GM19328 (cell line): ENCODE results near the gene FER1L5.

Experiments used
- ATAC-seq: cut with Tn5 transposase; IDR thresholded peaks from one replicate; pipeline ENCODE4 v1.9.1; 2021; ENCODE audit warnings: mild to moderate bottlenecking, moderate library complexity; ENCODE audit not compliant: unreplicated experiment

The FER1L5 gene

DNA sequence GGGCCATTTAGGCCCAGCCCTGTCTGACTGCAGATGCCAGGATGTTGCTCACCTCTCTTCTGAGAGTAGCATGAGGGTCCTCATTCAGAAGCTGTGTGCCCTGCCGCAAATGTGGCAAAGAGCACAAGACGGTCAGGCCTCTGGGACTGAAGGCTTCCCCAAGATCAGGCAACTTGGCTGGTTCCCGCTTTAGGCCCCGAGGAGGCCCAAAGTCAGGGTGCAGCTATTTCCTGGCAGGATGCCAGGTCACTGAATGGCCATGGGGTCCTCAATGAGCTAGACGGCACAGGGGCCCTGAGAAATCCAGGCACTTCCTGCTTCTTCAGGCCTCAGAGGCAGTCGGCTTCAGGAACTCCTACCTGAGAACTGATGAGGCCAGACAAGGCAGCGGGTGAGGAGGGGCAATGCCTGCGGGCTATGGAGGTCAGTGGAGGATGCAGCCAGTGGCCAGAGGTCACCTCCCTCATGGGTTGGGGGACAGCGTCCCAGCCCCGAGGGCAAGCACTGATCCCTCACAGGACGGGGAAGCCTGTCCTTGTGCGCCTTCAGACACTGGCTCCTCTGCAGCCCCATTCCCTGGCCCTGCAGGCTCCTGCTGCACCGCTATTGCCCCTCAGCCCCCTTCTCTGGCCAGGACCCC, 52.4 kb downstream of the FER1L5 start:
- ATAC-seq, result no peak

DNA sequence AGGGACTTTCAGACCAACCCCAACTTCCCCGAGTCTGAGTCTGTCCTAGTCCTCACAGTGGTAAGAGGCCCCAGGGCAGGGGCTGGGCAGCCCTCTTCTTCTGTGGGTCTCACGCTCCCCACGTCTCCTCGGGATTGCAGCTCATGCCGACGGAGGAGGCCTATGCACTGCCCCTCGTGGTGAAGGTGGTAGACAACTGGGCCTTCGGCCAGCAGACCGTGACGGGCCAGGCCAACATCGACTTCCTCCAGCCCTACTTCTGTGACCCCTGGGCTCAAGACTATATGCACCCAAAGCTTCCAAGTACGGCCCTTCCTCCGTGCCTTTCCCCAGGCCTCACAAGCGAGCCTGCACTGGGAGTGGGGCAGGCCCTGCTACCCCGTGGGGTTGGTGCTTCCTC, 53.0 kb downstream of the FER1L5 start:
- no peak for ATAC-seq

DNA sequence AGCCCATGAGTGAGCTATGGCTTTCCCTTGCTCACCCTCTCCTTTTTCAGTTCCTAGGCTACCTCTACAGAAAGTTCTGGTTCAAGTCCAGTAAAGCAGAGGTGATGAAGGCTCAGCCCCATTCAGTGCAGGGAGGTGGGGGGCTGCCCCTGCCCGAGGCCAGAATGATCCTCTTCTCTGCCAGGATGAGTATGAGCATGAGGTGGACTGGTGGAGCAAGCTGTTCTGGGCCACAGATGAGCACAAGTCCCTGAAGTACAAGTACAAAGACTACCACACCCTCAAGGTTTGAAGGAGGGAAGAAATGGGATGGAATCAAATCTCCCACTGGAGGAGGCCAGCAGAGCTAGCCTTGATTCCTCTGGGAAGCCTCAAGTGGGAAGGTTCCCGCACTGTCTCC, 54.9 kb downstream of the FER1L5 start:
- no peak for ATAC-seq

DNA sequence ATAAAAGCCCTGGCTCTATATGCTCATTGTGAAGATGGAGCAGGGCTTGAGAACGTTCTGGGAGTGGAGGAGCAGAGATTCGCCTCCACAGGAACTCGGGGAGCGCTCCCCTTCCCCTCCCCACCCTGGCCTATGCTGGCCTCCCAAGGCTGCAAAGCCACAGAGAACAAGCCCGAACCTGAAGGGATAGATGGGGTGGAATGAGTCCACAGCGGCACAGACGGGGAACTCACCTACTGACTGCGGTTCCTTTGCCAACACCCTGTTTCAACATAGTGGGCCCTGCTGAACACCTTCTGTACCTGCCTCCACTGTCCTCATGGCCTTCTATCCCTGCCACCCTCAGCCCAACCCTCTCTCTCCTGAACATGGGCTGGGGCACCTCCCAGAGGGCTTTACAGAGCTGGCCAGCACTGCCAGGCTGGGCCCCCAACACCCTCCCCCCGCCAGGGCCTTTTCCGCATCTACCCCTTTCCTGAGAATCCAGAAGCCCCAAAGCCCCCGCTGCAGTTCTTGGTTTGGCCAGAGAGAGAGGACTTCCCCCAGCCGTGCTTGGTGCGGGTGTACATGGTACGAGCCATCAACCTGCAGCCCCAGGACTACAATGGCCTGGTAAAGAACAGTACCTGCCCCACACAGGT, 55.8 kb downstream of the FER1L5 start:
- ATAC-seq, result no peak

DNA sequence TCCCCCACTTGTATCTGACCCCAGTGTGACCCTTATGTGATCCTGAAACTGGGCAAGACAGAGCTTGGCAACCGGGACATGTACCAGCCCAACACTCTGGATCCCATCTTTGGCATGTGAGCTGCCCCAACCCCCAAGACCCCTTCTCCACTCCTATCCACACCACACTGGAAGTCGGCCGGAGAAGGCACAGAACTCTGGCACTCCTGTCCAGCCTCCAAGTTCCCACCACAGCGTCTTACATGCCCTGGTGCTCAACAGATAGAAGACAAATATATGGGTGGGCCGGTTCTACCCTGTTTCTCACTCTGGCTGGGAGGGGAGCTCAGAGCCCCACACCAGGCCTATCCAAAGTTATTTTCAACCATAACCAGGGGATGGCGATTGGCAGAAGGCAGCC, 56.5 kb downstream of the FER1L5 start:
- no peak for ATAC-seq

DNA sequence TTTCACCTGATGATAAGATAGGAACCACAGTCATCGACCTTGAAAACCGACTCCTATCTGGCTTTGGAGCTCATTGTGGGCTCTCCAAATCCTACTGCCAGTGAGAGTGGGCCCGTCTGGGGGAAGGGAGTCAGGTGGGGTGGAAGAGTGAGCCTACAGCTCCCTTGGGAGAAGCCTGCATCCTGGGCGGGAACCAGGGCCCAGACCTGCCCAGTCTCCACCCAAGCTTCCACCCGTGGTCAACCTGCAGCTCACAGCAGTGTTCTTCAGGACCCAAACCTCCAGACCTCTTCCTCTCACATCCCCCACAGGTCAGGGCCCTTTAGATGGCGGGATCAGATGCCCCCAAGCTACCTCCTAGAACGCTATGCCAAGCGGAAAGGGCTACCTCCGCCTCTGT, 57.1 kb downstream of the FER1L5 start:
- ATAC-seq, result no peak

DNA sequence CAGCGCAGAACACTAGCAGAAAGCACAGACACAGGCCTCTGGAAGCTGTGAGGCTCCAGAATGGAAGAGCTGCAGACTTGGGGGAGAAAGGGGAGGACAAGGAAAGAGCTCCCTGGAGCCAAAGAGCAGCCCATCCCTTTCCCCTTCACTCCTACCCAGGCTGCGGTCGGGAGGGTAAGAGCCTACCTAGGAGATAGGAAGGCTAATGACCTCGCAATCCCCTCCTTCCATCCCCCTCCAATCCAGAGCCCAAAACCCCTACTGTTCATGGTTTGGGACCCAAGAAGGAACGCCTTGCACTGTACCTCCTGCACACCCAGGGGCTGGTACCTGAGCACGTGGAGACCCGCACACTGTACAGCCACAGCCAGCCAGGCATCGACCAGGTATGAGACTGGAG, 57.5 kb downstream of the FER1L5 start:
- ATAC-seq, result no peak

DNA sequence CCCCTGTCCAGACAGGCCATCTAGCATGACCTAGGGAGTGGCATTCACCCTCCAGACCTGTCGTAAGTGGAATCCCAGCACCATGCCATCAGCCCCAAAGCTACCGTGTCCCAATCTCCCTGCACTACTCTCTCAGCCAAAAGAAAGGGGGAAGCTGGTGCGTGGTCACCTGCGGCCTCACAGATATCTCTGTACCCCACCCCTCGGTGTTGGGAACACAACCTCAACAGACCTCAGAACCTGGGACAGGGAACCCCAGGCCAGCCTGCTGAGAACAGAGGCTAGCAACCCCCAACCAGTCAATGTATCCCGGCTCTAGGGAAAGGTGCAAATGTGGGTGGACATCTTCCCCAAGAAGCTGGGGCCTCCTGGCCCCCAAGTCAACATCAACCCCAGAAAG, 59.1 kb downstream of the FER1L5 start:
- ATAC-seq, result no peak

DNA sequence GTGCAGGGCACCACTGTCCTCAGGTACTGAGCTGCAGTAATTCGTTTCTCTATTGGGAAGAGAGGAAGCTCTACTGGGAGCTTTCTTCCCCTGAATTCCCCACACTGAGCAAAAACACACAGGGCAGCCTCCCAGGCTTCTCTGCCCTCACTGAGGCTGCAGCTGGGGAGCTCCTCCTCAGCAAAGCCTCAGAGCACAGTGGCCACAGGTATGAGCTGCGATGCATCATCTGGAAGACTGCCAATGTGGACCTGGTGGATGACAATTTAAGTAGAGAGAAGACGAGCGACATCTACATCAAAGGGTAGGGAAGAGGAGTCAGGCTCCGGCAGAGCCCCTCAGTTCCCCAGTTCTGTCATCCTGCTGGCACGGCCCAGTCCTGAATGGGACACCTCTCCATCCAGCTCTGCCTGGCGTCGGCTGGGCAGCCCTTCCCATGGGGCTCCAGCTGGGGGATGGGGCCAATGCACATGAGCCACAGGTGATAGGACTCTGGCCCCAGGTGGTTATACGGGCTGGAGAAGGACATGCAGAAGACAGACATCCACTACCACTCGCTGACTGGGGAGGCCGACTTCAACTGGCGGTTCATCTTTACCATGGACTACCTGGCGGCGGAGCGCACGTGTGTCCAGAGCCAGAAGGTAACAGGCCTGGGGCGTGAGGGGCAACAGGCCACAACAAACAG, 59.7 kb downstream of the FER1L5 start:
- no peak for ATAC-seq

DNA sequence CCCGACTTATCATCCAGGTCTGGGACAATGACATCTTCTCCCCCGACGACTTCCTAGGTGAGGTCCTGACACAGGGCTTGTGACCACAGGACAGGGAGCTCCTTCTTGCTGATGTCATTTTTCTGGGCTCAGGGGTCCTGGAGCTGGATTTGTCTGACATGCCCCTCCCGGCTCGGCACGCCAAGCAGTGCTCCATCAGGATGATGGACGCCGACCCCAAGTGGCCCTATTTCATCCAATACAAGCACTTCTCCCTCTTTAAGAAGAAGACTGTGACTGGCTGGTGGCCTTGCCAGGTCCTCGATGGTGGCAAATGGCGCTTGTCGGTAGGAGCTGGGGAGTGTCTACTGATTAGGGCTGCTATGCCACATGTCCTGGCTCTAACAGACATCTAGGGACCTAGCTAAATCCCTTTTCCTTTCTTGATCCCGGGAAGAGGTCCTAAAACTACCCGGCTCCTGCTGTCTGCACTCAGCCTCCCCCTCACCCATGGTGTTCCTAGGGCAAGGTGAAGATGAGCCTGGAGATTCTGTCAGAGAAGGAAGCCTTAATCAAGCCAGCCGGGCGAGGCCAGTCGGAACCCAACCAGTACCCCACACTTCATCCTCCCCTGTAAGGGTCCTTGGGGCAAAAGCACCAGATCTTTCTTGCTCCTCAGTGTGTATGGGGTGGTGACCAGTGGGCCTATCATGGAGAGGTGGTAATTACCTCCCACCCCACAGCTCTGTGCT, 60.6 kb downstream of the FER1L5 start:
- ATAC-seq, result no peak

DNA sequence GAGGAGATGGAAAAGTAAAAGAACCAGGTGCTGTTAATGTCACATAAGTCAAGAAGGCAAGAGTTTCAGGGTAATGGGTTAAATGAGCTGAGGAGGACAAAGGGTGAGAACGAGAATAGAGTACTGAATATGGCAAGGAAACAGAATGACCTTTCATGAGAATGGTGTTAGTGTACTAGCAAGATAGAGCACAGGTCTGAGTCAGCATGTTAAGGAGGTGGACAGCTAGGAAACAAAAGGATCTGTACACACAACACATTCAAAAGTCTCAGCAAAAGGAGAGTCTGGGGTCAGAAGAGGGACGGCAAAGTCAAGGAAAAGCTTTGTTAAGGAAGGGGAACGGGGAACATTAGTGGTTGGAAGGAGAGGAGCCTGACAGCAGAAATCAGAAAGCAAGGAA, 68.4 kb downstream of the FER1L5 start:
- no peak for ATAC-seq

DNA sequence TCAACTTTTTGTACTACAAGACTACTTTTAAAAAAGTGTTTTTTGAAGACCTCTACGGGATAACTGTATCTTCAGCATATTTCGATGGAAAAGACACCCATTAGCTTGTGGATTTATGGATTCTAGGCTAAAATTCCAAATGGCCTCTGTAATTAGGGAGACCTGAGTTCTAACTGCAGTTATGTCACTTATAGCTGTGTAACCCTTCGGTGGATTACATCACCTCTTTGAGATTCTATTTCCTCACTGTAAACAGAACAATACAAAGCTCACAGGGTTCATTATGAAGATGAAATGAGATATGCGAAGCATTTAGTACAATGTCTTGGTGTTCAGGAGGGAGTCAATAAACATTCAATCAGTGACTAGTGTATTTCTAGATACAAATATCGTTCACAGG, 73.1 kb downstream of the FER1L5 start:
- ATAC-seq, result no peak

DNA sequence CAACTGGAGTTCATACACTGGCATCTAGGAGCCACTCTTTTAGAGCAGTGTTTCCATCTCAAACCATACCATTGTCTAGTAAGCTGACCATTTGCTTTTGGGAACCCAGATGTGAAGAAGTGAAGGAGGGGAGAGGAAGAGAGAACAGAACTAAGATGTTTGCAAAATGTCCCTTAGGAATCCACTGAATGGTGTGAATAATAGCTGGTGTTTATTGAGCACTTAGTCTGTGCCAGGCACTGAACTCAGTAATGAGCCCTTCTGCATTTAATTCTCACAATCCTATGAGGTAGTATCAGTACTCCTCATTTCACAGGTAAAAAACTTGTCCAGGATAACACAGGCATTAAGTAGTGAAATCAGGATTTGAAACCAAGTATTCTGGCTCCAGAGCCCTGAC, 73.8 kb downstream of the FER1L5 start:
- no peak for ATAC-seq

DNA sequence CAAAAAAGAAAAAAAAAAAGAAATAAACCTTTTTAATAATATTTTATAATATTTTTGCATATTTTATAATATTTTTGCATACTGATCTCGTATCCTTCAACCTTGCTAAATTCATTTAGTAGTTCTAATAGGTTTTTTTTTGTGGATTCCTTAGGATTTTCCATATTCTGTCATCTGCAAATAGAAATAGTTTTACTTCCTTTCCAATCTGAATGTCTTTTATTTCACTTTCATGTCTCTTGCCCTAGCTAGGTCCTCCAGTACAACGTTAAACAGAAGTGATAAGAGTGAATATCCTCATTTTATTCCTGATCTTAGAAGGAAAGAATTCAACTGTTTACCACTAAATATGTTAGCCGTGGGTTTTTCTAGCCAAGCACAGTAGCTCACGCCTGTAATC, 83.6 kb downstream of the FER1L5 start:
- ATAC-seq, result no peak

DNA sequence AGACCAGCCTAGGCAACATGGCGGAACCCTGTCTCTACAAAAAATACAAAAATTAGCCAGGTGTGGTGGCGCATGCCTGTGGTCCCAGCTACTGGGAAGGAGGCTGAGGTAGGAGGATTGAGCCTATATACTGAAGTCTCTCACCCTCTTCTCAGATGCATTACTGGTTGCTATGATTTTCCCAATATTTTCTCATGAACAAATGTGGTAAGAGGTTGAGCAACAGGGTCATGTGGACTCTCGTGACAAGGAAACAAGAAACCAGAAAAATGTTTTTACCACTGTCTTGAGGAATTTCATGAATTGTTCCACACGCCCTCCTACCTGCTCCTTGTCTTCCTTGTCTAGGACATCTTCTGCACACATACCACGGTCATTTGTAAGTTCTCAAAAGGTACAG, 84.9 kb downstream of the FER1L5 start:
- no peak for ATAC-seq

DNA sequence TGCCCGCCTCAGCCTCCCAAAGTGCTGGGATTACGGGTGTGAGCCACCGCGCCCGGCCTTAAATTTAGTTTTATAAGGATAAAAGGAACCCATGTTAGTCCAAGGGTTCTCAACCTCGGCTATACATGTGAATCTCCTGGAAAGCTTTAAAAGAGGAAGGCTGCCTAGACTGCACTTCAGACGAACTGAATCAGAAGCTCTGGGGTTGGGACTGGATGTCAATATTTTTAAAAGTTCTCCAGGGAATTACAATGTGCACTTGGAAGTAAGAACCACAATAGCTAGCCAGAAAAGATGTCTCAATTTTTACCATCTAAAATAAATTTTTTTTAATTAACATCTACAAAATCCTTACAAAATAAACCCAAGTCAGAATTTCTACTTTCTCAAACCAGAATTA, 87.2 kb downstream of the FER1L5 start:
- no peak for ATAC-seq

DNA sequence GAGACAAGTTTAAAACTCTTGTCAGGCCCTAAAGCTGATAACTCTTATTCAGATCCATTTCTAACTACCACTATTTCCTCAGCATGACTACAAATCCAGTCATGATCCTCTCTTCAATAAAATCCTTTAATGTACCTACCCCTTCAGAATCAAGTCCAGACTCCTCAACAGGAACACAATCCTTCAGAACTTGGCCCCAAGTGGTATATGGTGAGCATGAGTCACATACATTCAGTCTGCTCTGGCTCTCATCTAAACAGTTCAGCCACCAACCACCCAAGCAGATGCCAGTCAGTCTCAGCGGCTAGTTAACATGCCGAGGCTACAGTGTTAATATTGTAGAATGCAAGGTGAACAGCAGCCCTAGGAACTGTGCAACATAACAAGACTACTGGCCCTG, 87.6 kb downstream of the FER1L5 start:
- ATAC-seq, result no peak

DNA sequence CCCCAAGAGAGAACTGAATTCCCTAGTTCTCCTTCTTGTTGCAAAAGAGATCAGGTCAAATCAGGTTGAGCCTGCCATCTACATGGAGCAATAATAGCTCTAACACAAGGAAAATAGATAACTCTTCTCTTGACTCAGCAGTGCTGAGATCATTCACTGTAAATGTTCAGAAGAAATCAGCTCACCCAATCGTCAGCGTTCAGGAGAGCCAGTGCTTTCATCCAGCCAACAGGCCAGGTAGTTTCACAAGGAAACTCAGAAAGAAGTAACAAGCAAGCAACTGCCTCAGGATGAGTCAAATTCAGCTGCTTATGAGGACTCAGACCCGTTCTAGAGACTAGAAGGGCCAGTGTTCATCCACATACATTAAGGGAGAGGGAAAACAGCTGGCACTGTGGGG, 91.4 kb downstream of the FER1L5 start:
- no peak for ATAC-seq

DNA sequence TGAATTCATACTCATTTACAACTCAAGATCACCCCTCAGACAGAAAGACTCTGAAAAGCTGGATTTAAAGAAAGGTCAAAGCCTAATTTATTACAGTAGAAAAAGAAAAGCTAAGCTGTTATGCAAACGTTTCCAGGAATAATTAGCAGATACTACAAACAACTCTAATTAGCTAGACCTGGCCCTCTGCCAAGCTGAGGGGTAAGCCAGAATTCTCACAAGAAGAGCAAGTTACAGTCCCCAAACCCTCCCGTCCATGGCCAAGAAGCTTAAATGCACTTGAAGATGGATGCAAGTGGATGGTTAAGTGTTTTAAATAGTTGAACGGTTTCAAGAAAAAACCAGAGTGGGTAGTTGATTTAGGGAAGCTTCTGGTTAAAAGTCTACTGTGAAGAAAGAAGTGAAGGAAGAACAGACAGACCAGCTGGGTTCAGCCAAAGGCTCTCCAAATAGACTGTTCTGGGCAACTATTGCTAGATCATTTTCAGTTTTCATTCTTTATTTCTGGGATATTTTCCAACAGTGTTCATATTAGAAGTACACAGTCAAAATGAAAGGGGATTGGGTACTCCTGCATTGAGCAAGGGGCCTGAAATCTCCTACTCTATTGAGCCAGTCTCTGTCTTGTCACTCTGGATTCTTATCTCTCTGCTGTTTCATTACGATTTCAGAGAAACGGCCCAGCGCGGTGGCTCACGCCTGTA, 92.5 kb downstream of the FER1L5 start:
- no peak for ATAC-seq

DNA sequence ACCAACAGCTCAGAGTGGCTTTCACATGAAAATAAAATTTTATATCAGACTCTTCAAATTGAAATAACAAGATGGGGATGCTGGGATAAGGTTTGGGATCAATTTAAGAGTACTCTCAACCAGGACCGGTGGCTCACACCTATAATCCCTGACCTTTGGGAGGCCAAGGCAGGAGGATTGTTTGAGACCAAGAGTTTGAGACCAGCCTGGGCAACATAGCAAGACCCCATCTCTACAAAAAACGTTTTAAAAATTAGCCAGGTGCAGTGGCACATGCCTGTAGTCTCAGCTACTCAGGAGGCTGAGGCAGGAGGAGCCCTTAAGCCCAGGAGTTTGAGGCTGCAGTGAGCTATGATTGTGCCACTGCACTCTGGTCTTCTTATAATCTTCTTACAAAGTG, 94.7 kb downstream of the FER1L5 start:
- ATAC-seq, result no peak

DNA sequence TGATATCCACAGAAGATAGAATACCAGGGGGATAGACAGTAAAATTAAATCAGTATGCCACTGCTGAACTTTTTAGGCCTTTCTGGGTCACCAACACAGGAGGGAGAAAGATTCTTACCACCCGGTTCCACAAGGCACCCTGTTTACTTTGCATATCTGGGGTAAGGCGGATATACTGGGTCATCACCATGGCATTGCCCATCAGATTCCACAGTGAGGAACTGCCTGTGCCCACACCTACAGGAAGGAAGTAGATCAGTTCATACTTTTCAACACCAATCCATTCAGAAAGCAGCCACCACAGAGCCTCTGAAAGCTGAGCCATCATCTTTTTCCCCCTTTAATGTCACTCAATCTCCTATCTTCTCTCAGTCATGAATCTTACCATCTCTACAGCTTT, 95.3 kb downstream of the FER1L5 start:
- no peak for ATAC-seq
